ENCODE results near the gene LONP2.
"Not testable (repeated sequence)": the region's sequence is repeated elsewhere in the genome, so short reads cannot be mapped to it uniquely, and the experiment has no call there.

LONP2 gene

GRCh38 chr16:48370229-48370628 lies 126.1 kb downstream of the LONP2 start:
- no peak for DNase-seq

GRCh38 chr16:48370668-48371392 lies 126.7 kb downstream of the LONP2 start:
- DNase-seq = not testable (repeated sequence)

- no peak for DNase-seq
Observed at GRCh38 chr16:48371393-48371780, 127.3 kb downstream of the LONP2 start.

- no peak for DNase-seq
Observed at GRCh38 chr16:48372744-48373143, 128.6 kb downstream of the LONP2 start.

- DNase-seq = no peak
Observed at GRCh38 chr16:48373258-48374029, 129.3 kb downstream of the LONP2 start.

- DNase-seq = no peak
Observed at GRCh38 chr16:48374255-48374654, 130.2 kb downstream of the LONP2 start.

- DNase-seq = not testable (repeated sequence)
Observed at GRCh38 chr16:48377301-48377700, 133.2 kb downstream of the LONP2 start.

GRCh38 chr16:48378276-48378675 lies 134.2 kb downstream of the LONP2 start:
- no peak for DNase-seq

GRCh38 chr16:48378836-48379235 lies 134.7 kb downstream of the LONP2 start:
- DNase-seq = no peak

GRCh38 chr16:48381201-48381600 lies 137.1 kb downstream of the LONP2 start:
- no peak for DNase-seq

GRCh38 chr16:48382131-48382530 lies 138.0 kb downstream of the LONP2 start:
- DNase-seq = no peak

GRCh38 chr16:48383009-48383876 lies 139.1 kb downstream of the LONP2 start:
- DNase-seq = no peak

- no peak for DNase-seq
Observed at GRCh38 chr16:48383877-48384519, 139.9 kb downstream of the LONP2 start.

GRCh38 chr16:48384520-48385252 lies 140.6 kb downstream of the LONP2 start:
- peak; percentile 23 for DNase-seq

- DNase-seq = peak; percentile 77
Observed at GRCh38 chr16:48385253-48386150, 141.4 kb downstream of the LONP2 start, which contains the start of gene SIAH1. Gene SIAH1 (minus strand): TSS chr16:48385413. CDS start chr16:48362428, 22,985 bp downstream.

- DNase-seq = no peak
Observed at GRCh38 chr16:48386559-48387312, 142.6 kb downstream of the LONP2 start.

GRCh38 chr16:48392407-48392806 lies 148.3 kb downstream of the LONP2 start:
- no peak for DNase-seq

GRCh38 chr16:48393485-48394354 lies 149.6 kb downstream of the LONP2 start:
- no peak for DNase-seq

GRCh38 chr16:48394355-48394703 lies 150.2 kb downstream of the LONP2 start:
- no peak for DNase-seq
